KMS-11 (cell line): Measurements from ENCODE around the gene LSR.

ENCODE experiments used
- H2AFZ ChIP-seq: fragments of 200-600 bp; sonication (generic); 2 replicates; pipeline ENCODE4 v1.6.1; 2016; ENCODE audit warnings: antibody characterized with exemption, mixed run types, low read depth
- H3K27ac ChIP-seq: fragments of 200-600 bp; sonication (generic); 2 replicates; pipeline ENCODE4 v1.6.1; 2016; ENCODE audit warnings: mild to moderate bottlenecking, mixed run types
- H3K27me3 ChIP-seq: fragments of 200-600 bp; sonication (generic); 2 replicates; pipeline ENCODE4 v1.6.1; 2017; ENCODE audit warnings: mild to moderate bottlenecking, low read depth, mixed run types, moderate library complexity; ENCODE audit not compliant: insufficient read depth
- H3K36me3 ChIP-seq: fragments of 200-600 bp; sonication (generic); 2 replicates; pipeline ENCODE4 v1.6.1; 2017; ENCODE audit warnings: mild to moderate bottlenecking, mixed run types; ENCODE audit not compliant: insufficient read depth
- H3K4me1 ChIP-seq: fragments of 200-600 bp; sonication (generic); 2 replicates; pipeline ENCODE4 v1.6.1; 2016; ENCODE audit warnings: mild to moderate bottlenecking, low read depth, mixed run types; ENCODE audit not compliant: poor library complexity, severe bottlenecking
- H3K4me2 ChIP-seq: fragments of 200-600 bp; sonication (generic); 2 replicates; pipeline ENCODE4 v1.7.0; 2016; ENCODE audit warnings: mild to moderate bottlenecking, mixed run types
- H3K4me3 ChIP-seq: fragments of 200-600 bp; sonication (generic); IDR thresholded peaks from 2 replicates; pipeline ENCODE4 v1.6.1; 2017; ENCODE audit warnings: low read depth, low read length, mixed read lengths; ENCODE audit not compliant: insufficient read depth
- H3K79me2 ChIP-seq: fragments of 200-600 bp; sonication (generic); 2 replicates; pipeline ENCODE4 v1.6.1; 2016; ENCODE audit warnings: low read depth, mixed run types; ENCODE audit not compliant: insufficient read depth
- H3K9ac ChIP-seq: fragments of 200-600 bp; sonication (generic); 2 replicates; pipeline ENCODE4 v1.6.1; 2016; ENCODE audit warnings: mild to moderate bottlenecking, mixed run types
- H4K20me1 ChIP-seq: fragments of 200-600 bp; sonication (generic); 2 replicates; pipeline ENCODE4 v1.6.1; 2016; ENCODE audit warnings: mild to moderate bottlenecking, mixed run types; ENCODE audit not compliant: insufficient read depth
- CTCF ChIP-seq: fragments of 200-600 bp; sonication (generic); conservative IDR thresholded peaks from 2 replicates; pipeline ENCODE4 v1.6.1; 2017; ENCODE audit warnings: low read depth, mild to moderate bottlenecking, antibody characterized with exemption, low read length, moderate library complexity, mixed read lengths

Gene LSR

GRCh38 chr19:35288331-35288730 lies 39.5 kb downstream of the LSR start:
- Histone ChIP-seq H3K4me2 (no peak overlapping the region), H3K79me2 (no peaks in the 10 kb centered on the region), H3K36me3 (no peaks in the 10 kb centered on the region), H3K4me3 (no peak overlapping the region), H2AFZ (no peak overlapping the region), H3K4me1 (no peaks in the 10 kb centered on the region), H4K20me1 (no peaks in the 10 kb centered on the region), H3K27me3 (peaks cover 54% of the 10 kb centered on the region), H3K9ac (no peak overlapping the region), H3K27ac (no peak overlapping the region)
- no peak for TF ChIP-seq CTCF

- no peak overlapping the region for H3K4me3 ChIP-seq
- H3K4me2 ChIP-seq: no peak overlapping the region
- no peak overlapping the region for H3K9ac ChIP-seq
- no peak for TF ChIP-seq CTCF
- H3K79me2 ChIP-seq: no peaks in the 10 kb centered on the region
- no peaks in the 10 kb centered on the region for H3K36me3 ChIP-seq
- H3K27ac ChIP-seq: no peak overlapping the region
- H2AFZ ChIP-seq: no peak overlapping the region
- no peaks in the 10 kb centered on the region for H4K20me1 ChIP-seq
- H3K4me1 ChIP-seq: no peaks in the 10 kb centered on the region
- H3K27me3 ChIP-seq: peaks cover 59% of the 10 kb centered on the region
These were observed 40.1 kb downstream of the LSR start for GRCh38 chr19:35288906-35289305.

- H4K20me1 ChIP-seq: no peaks in the 10 kb centered on the region
- no peak for TF ChIP-seq CTCF
- no peak overlapping the region for H3K4me3 ChIP-seq
- no peaks in the 10 kb centered on the region for H3K79me2 ChIP-seq
- no peak overlapping the region for H2AFZ ChIP-seq
- peaks cover 58% of the 10 kb centered on the region for H3K27me3 ChIP-seq
- no peak overlapping the region for H3K4me2 ChIP-seq
- H3K9ac ChIP-seq: no peak overlapping the region
- no peaks in the 10 kb centered on the region for H3K36me3 ChIP-seq
- H3K4me1 ChIP-seq: no peaks in the 10 kb centered on the region
- no peak overlapping the region for H3K27ac ChIP-seq
These were observed 41.8 kb downstream of the LSR start for GRCh38 chr19:35290381-35291127.

- no peak for TF ChIP-seq CTCF
- Histone ChIP-seq H4K20me1 (no peaks in the 10 kb centered on the region), H2AFZ (no peak overlapping the region), H3K9ac (no peak overlapping the region), H3K27me3 (peaks cover 58% of the 10 kb centered on the region), H3K36me3 (no peaks in the 10 kb centered on the region), H3K27ac (no peak overlapping the region), H3K4me1 (no peaks in the 10 kb centered on the region), H3K4me3 (no peak overlapping the region), H3K79me2 (no peaks in the 10 kb centered on the region), H3K4me2 (no peak overlapping the region)
These were observed 42.5 kb downstream of the LSR start for GRCh38 chr19:35291259-35291658.
